Retinal pigment epithelial cell (primary cell): ENCODE results near the gene NAGLU.

Source experiments
- DNase-seq: peaks from one replicate; pipeline ENCODE4 v3.0.0-alpha.2; 2010; ENCODE audit warnings: low read depth
- H3K4me3 ChIP-seq: 2 replicates; pipeline ENCODE4 v1.5.1; 2011; ENCODE audit warnings: mild to moderate bottlenecking, low read length, control low read depth, moderate library complexity
- TF ChIP-seq, protein P1 (sequence below): conservative IDR thresholded peaks from 2 replicates; pipeline ENCODE4 v1.5.1; 2011; ENCODE audit warnings: low read depth, low read length, control low read depth, inconsistent platforms

The NAGLU gene

DNA sequence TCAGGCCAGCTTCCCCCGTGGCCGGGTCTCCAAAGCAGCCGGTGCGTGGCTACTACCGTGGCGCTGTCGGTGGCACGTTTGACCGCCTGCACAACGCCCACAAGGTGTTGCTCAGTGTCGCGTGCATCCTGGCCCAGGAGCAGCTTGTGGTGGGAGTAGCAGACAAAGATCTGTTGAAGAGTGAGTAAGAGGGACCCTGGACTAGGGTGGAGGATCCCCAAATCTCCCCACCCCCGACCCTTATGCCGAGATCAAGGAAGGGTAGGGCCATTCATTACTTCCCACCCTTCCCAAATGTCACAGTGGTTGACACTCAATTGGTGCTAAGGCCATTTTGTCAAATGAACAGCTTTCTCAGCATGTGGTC lies 27.1 kb downstream of the NAGLU start:
- TF ChIP-seq, protein P1, sequence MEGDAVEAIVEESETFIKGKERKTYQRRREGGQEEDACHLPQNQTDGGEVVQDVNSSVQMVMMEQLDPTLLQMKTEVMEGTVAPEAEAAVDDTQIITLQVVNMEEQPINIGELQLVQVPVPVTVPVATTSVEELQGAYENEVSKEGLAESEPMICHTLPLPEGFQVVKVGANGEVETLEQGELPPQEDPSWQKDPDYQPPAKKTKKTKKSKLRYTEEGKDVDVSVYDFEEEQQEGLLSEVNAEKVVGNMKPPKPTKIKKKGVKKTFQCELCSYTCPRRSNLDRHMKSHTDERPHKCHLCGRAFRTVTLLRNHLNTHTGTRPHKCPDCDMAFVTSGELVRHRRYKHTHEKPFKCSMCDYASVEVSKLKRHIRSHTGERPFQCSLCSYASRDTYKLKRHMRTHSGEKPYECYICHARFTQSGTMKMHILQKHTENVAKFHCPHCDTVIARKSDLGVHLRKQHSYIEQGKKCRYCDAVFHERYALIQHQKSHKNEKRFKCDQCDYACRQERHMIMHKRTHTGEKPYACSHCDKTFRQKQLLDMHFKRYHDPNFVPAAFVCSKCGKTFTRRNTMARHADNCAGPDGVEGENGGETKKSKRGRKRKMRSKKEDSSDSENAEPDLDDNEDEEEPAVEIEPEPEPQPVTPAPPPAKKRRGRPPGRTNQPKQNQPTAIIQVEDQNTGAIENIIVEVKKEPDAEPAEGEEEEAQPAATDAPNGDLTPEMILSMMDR, result no peak
- peak overlapping the region; percentile 93 for H3K4me3 ChIP-seq
- DNase-seq, result no peak

DNA sequence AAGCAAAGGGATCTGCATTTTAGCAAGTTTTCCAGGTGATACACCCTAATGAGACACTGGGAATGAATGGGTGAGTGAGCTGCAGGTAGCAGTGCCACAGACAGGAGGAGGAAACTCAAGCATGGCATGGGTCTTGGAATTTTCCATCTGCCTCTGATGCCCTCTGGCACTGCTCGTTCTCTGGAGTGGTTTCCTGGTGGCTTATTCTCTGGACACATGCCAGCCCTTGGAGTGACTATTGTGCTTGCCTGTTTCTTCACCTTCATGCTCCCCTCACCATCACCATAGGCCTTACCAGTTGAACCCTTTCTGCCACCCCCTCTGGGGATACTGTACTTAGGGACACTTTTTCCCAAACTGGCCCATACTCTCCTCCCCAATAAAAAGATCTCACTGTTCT lies 27.5 kb downstream of the NAGLU start:
- peak overlapping the region; percentile 93 for H3K4me3 ChIP-seq
- DNase-seq, result no peak
- TF ChIP-seq, protein P1, result no peak

DNA sequence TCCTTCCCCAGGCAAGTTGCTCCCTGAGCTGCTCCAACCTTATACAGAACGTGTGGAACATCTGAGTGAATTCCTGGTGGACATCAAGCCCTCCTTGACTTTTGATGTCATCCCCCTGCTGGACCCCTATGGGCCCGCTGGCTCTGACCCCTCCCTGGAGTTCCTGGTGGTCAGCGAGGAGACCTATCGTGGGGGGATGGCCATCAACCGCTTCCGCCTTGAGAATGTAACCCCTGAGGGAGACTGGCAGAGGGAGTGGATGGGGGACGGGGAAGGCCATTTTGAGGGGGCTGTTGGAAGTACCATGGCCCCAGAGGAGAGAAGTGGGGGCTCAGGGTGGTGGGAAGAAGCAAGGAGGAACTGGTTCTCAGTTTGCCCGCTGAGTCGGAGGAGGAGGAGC lies 27.9 kb downstream of the NAGLU start:
- TF ChIP-seq, protein P1, result no peak
- H3K4me3 ChIP-seq, result no peak overlapping the region
- DNase-seq, result no peak

DNA sequence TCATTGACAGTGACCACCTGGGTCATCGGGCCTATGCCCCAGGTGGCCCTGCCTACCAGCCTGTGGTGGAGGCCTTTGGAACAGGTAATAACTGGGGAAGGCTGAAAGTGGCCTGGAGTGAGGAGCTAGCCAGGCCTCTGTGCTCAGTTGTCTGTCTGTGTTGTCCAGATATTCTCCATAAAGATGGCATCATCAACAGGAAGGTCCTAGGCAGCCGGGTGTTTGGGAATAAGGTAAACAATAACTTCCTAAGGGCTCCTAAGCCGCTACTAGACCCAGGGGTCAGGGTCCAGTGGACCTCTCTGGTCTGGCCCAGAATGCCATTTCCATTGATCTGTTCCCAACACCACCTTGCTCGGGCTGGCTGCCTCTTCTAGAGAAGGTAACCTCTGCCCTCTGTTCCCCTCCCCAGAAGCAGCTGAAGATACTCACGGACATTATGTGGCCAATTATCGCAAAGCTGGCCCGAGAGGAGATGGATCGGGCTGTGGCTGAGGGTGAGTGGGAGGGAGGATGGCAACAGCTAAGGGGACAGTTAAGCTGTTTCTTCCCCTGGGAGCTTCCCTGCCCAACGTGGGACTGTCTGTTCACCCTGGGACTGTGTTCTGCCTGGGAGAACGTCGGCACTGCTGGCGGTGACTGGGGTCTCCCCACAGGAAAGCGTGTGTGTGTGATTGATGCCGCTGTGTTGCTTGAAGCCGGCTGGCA lies 28.9 kb downstream of the NAGLU start:
- TF ChIP-seq, protein P1, result no peak
- DNase-seq, result no peak
- H3K4me3 ChIP-seq, result no peak overlapping the region

DNA sequence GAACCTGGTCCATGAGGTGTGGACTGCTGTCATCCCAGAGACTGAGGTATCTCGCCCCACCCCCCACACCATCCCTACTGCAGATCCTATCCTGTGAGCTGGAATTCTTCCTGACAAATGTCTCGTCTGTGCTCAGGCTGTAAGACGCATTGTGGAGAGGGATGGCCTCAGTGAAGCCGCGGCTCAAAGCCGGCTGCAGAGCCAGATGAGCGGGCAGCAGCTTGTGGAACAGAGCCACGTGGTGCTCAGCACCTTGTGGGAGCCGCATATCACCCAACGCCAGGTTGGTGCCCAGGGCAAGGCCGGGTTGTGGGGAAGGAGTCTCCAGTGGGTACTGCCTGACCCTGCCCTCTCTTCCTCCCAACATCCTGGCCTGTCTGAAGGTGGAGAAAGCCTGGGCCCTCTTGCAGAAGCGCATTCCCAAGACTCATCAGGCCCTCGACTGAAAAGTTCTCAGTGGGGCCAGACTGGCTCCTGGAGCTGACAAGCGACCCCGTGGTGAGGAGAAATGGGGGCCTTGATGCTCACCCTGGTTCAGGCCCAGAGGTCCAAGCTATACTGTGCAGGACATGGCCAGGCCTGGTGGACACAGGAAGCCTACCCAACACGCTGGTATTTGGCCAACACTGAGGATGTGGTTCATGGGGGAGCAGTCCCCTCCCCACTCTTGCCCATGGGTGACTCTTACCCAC lies 29.6 kb downstream of the NAGLU start:
- TF ChIP-seq, protein P1, result no peak
- no peak for DNase-seq
- no peak overlapping the region for H3K4me3 ChIP-seq

DNA sequence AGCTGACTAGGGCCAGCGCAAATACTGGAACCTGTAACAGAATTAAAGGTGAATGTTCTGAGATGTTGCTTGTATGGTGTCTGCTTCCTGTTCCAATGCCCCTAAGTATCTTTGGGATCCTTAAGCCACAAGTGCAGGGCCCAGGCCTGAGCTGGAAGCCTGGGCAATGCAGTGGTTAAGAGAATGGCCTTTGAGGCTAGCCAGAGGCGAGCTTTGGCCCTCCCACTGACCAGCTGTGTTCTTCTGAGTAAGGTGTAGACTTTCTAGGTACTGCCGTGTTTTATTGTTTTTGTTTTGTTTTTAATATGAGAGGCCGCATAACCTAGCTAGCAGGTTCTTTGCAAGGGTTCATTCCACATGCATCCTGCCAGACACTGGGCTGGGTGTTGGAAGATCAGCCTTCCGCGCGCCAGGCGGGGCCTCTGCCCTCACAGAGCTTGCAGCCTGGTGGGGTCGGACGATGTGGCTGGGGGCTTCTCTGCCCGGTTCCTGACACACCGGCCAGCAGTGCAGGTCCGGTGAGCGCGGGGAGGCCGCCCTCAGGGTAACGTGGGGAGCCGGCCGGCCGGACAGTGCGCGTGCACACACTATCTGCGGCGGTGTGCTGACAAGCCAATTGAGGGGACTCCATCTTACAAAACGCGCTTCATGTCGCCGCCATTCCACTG lies 30.3 kb downstream of the NAGLU start:
- no peak for DNase-seq
- peak overlapping the region; percentile 83 for H3K4me3 ChIP-seq
- TF ChIP-seq, protein P1, result no peak
